ENCODE measurements around the gene LRPPRC.

DNA sequence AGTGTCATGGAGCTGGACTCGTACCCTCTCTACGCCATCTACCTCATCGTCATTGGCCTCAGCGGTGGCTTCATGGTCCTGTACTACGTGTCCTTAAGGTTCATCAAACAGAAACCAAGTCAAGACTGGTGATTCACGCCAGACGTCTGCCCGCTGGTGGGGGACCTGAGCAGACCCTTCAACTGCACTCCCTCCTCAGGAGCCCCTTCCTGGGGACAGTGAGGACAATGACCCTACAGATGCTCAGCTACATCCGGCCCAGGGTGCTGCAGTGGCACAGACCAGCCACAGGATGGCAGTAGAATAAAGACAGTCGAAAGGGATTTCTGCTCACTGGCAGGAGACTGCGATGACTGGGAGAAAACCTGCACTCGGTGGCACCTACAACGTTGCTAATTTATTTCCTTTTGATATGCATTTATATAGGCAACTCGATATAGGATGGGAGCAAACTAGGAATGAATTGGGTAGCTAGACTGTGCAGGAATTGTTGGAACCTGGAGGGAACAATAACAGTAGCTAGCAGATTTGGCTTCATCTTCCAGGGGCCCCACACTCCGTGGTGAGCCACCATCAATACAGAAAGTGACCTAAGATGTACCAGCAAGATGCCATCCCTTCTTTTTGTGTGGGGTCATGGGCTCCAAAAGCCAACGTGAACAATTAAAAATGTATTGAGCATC lies 117.9 kb downstream of the LRPPRC start:
- TF ChIP-seq, protein P1, sequence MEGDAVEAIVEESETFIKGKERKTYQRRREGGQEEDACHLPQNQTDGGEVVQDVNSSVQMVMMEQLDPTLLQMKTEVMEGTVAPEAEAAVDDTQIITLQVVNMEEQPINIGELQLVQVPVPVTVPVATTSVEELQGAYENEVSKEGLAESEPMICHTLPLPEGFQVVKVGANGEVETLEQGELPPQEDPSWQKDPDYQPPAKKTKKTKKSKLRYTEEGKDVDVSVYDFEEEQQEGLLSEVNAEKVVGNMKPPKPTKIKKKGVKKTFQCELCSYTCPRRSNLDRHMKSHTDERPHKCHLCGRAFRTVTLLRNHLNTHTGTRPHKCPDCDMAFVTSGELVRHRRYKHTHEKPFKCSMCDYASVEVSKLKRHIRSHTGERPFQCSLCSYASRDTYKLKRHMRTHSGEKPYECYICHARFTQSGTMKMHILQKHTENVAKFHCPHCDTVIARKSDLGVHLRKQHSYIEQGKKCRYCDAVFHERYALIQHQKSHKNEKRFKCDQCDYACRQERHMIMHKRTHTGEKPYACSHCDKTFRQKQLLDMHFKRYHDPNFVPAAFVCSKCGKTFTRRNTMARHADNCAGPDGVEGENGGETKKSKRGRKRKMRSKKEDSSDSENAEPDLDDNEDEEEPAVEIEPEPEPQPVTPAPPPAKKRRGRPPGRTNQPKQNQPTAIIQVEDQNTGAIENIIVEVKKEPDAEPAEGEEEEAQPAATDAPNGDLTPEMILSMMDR (IDR thresholded peaks at IDR 0.05) = peak; percentile 79 to 92 (median 89)
- no peak for TF ChIP-seq POLR2A (IDR thresholded peaks at IDR 0.05)

Data from right lobe of liver (tissue), 4 donors.